ENCODE results near the gene CERCAM. TPM values are rescaled to one million over a fixed set of nuclear protein-coding genes. Genes with fewer than 3 reads are reported as not detected.
A peak's percentile ranks its signal among the peaks of the same experiment; 100 is the strongest.

The CERCAM gene
- polyA plus RNA-seq (2013, experiment 1 of 2): 3.1 TPM
- polyA plus RNA-seq (2013, experiment 2 of 2): 2.8 TPM

- Histone ChIP-seq H2BK15ac (replicated peaks; ENCODE audit: low read depth) (no peak within 1 kb of the TSS), H3K4me3 (ENCODE audit: low read length) (peak within 1 kb of the TSS; percentile 79), H2AK5ac (ENCODE audit: low read length) (no peak within 1 kb of the TSS), H3K56ac (ENCODE audit: low read length) (peak within 1 kb of the TSS; percentile 96), H2BK5ac (ENCODE audit: low read length) (no peak within 1 kb of the TSS), H3K23ac (ENCODE audit: low read length) (peak within 1 kb of the TSS; percentile 24), H3K9ac (ENCODE audit: low read length) (peak within 1 kb of the TSS; percentile 89), H3K79me1 (ENCODE audit: low read length) (no peaks in the 10 kb centered on the region), H3K18ac (ENCODE audit: low read length) (peak within 1 kb of the TSS; percentile 96), H4K5ac (ENCODE audit: low read length) (no peak within 1 kb of the TSS), H3K27ac (ENCODE audit: low read depth, low read length) (no peak within 1 kb of the TSS), H3K79me2 (ENCODE audit: control insufficient read depth, insufficient read depth, low read length) (no peaks in the 10 kb centered on the region), H3K4me2 (ENCODE audit: low read length) (peak within 1 kb of the TSS; percentile 91), H2BK120ac (ENCODE audit: low read depth, low read length) (no peak within 1 kb of the TSS), H3K36me3 (ENCODE audit: control insufficient read depth, insufficient read depth, low read length) (no peaks in the 10 kb centered on the region), H3K4ac (ENCODE audit: low read depth, low read length) (peak within 1 kb of the TSS; percentile 61), H4K8ac (ENCODE audit: low read depth, low read length) (no peak within 1 kb of the TSS), H3K27me3 (ENCODE audit: insufficient read depth, low read length, poor library complexity) (peaks cover 6% of the 10 kb centered on the region), H3K4me1 (ENCODE audit: control insufficient read depth, low read depth, low read length) (peaks cover 2% of the 10 kb centered on the region)
- WGBS (ENCODE audit: extremely low coverage, insufficient coverage, low lambda C conversion rate): no CpG with 5 or more reads among the region's 59 CpGs
- DNase-seq: peak; percentile 47
Measured at GRCh38 chr9:128420651-128421481, at the start of gene CERCAM. TSS of gene CERCAM (plus strand) at chr9:128420857. CDS start at chr9:128420878, 21 bp downstream.

- H3K9ac ChIP-seq (ENCODE audit: low read length): peak overlapping the region; percentile 92
- no peak overlapping the region for H3K4ac ChIP-seq (ENCODE audit: low read depth, low read length)
- no peak overlapping the region for H2AK5ac ChIP-seq (ENCODE audit: low read length)
- no peak overlapping the region for H3K27ac ChIP-seq (ENCODE audit: low read depth, low read length)
- no peak overlapping the region for H2BK15ac ChIP-seq (replicated peaks; ENCODE audit: low read depth)
- H3K56ac ChIP-seq (ENCODE audit: low read length): peak overlapping the region; percentile 87
- H3K36me3 ChIP-seq (ENCODE audit: control insufficient read depth, insufficient read depth, low read length): no peaks in the 10 kb centered on the region
- peaks cover 4% of the 10 kb centered on the region for H3K4me1 ChIP-seq (ENCODE audit: control insufficient read depth, low read depth, low read length)
- peaks cover 18% of the 10 kb centered on the region for H3K79me1 ChIP-seq (ENCODE audit: low read length)
- no peak overlapping the region for H3K18ac ChIP-seq (ENCODE audit: low read length)
- no peak for DNase-seq
- no peak overlapping the region for H4K8ac ChIP-seq (ENCODE audit: low read depth, low read length)
- H3K4me3 ChIP-seq (ENCODE audit: low read length): peak overlapping the region; percentile 74
- no peaks in the 10 kb centered on the region for H3K27me3 ChIP-seq (ENCODE audit: insufficient read depth, low read length, poor library complexity)
- H3K23ac ChIP-seq (ENCODE audit: low read length): no peak overlapping the region
- no CpG with 5 or more reads among the region's 10 CpGs for WGBS (ENCODE audit: extremely low coverage, insufficient coverage, low lambda C conversion rate)
- no peak overlapping the region for H2BK5ac ChIP-seq (ENCODE audit: low read length)
- H4K5ac ChIP-seq (ENCODE audit: low read length): no peak overlapping the region
- H2BK120ac ChIP-seq (ENCODE audit: low read depth, low read length): no peak overlapping the region
- peak overlapping the region; percentile 63 for H3K4me2 ChIP-seq (ENCODE audit: low read length)
- H3K79me2 ChIP-seq (ENCODE audit: control insufficient read depth, insufficient read depth, low read length): peaks cover 14% of the 10 kb centered on the region
Measured at GRCh38 chr9:128371630-128372117, 49.0 kb upstream of the CERCAM start.

GRCh38 chr9:128372188-128372641 lies 48.4 kb upstream of the CERCAM start:
- Histone ChIP-seq H2BK15ac (replicated peaks; ENCODE audit: low read depth) (no peak overlapping the region), H3K4me1 (ENCODE audit: control insufficient read depth, low read depth, low read length) (peaks cover 4% of the 10 kb centered on the region), H2BK5ac (ENCODE audit: low read length) (no peak overlapping the region), H3K79me1 (ENCODE audit: low read length) (peaks cover 18% of the 10 kb centered on the region), H3K9ac (ENCODE audit: low read length) (peak overlapping the region; percentile 92), H4K5ac (ENCODE audit: low read length) (no peak overlapping the region), H3K4ac (ENCODE audit: low read depth, low read length) (no peak overlapping the region), H3K18ac (ENCODE audit: low read length) (no peak overlapping the region), H3K36me3 (ENCODE audit: control insufficient read depth, insufficient read depth, low read length) (no peaks in the 10 kb centered on the region), H3K4me3 (ENCODE audit: low read length) (peak overlapping the region; percentile 74), H3K23ac (ENCODE audit: low read length) (no peak overlapping the region), H2AK5ac (ENCODE audit: low read length) (no peak overlapping the region), H3K27me3 (ENCODE audit: insufficient read depth, low read length, poor library complexity) (no peaks in the 10 kb centered on the region), H3K4me2 (ENCODE audit: low read length) (peak overlapping the region; percentile 63), H3K27ac (ENCODE audit: low read depth, low read length) (no peak overlapping the region), H2BK120ac (ENCODE audit: low read depth, low read length) (no peak overlapping the region), H4K8ac (ENCODE audit: low read depth, low read length) (no peak overlapping the region), H3K56ac (ENCODE audit: low read length) (peak overlapping the region; percentile 87), H3K79me2 (ENCODE audit: control insufficient read depth, insufficient read depth, low read length) (peaks cover 14% of the 10 kb centered on the region)
- DNase-seq: no peak
- 100% methylated on average over 1 of the region's 4 CpGs for WGBS (ENCODE audit: extremely low coverage, insufficient coverage, low lambda C conversion rate)

- Histone ChIP-seq H3K27ac (ENCODE audit: low read depth, low read length) (no peak overlapping the region), H3K36me3 (ENCODE audit: control insufficient read depth, insufficient read depth, low read length) (no peaks in the 10 kb centered on the region), H3K4ac (ENCODE audit: low read depth, low read length) (no peak overlapping the region), H3K23ac (ENCODE audit: low read length) (no peak overlapping the region), H2BK120ac (ENCODE audit: low read depth, low read length) (no peak overlapping the region), H3K79me2 (ENCODE audit: control insufficient read depth, insufficient read depth, low read length) (peaks cover 14% of the 10 kb centered on the region), H3K4me1 (ENCODE audit: control insufficient read depth, low read depth, low read length) (peaks cover 4% of the 10 kb centered on the region), H4K8ac (ENCODE audit: low read depth, low read length) (no peak overlapping the region), H3K18ac (ENCODE audit: low read length) (no peak overlapping the region), H3K56ac (ENCODE audit: low read length) (no peak overlapping the region), H4K5ac (ENCODE audit: low read length) (no peak overlapping the region), H3K4me3 (ENCODE audit: low read length) (no peak overlapping the region), H2BK15ac (replicated peaks; ENCODE audit: low read depth) (no peak overlapping the region), H3K27me3 (ENCODE audit: insufficient read depth, low read length, poor library complexity) (no peaks in the 10 kb centered on the region), H3K4me2 (ENCODE audit: low read length) (no peak overlapping the region), H2AK5ac (ENCODE audit: low read length) (no peak overlapping the region), H3K9ac (ENCODE audit: low read length) (no peak overlapping the region), H2BK5ac (ENCODE audit: low read length) (no peak overlapping the region), H3K79me1 (ENCODE audit: low read length) (peaks cover 18% of the 10 kb centered on the region)
- no peak for DNase-seq
- WGBS (ENCODE audit: extremely low coverage, insufficient coverage, low lambda C conversion rate): no CpG with 5 or more reads among the region's 1 CpG
Measured at GRCh38 chr9:128372784-128373183, 47.9 kb upstream of the CERCAM start.

- no peak for DNase-seq
- no peak overlapping the region for H3K23ac ChIP-seq (ENCODE audit: low read length)
- peaks cover 18% of the 10 kb centered on the region for H3K79me1 ChIP-seq (ENCODE audit: low read length)
- H2BK120ac ChIP-seq (ENCODE audit: low read depth, low read length): no peak overlapping the region
- H3K27ac ChIP-seq (ENCODE audit: low read depth, low read length): no peak overlapping the region
- WGBS (ENCODE audit: extremely low coverage, insufficient coverage, low lambda C conversion rate): no CpG with 5 or more reads among the region's 9 CpGs
- H3K9ac ChIP-seq (ENCODE audit: low read length): no peak overlapping the region
- H3K4me1 ChIP-seq (ENCODE audit: control insufficient read depth, low read depth, low read length): peaks cover 4% of the 10 kb centered on the region
- H3K79me2 ChIP-seq (ENCODE audit: control insufficient read depth, insufficient read depth, low read length): peaks cover 14% of the 10 kb centered on the region
- no peak overlapping the region for H3K4ac ChIP-seq (ENCODE audit: low read depth, low read length)
- no peak overlapping the region for H3K56ac ChIP-seq (ENCODE audit: low read length)
- no peak overlapping the region for H3K18ac ChIP-seq (ENCODE audit: low read length)
- no peak overlapping the region for H2BK5ac ChIP-seq (ENCODE audit: low read length)
- no peak overlapping the region for H4K8ac ChIP-seq (ENCODE audit: low read depth, low read length)
- no peak overlapping the region for H2AK5ac ChIP-seq (ENCODE audit: low read length)
- no peak overlapping the region for H2BK15ac ChIP-seq (replicated peaks; ENCODE audit: low read depth)
- H3K36me3 ChIP-seq (ENCODE audit: control insufficient read depth, insufficient read depth, low read length): no peaks in the 10 kb centered on the region
- no peaks in the 10 kb centered on the region for H3K27me3 ChIP-seq (ENCODE audit: insufficient read depth, low read length, poor library complexity)
- H3K4me2 ChIP-seq (ENCODE audit: low read length): no peak overlapping the region
- H4K5ac ChIP-seq (ENCODE audit: low read length): no peak overlapping the region
- no peak overlapping the region for H3K4me3 ChIP-seq (ENCODE audit: low read length)
Measured at GRCh38 chr9:128374221-128374675, 46.4 kb upstream of the CERCAM start.
